ENCODE data around the gene CDC123.
"Not testable (repeated sequence)": the region's sequence is repeated elsewhere in the genome, so short reads cannot be mapped to it uniquely, and the experiment has no call there.

Gene CDC123

DNA sequence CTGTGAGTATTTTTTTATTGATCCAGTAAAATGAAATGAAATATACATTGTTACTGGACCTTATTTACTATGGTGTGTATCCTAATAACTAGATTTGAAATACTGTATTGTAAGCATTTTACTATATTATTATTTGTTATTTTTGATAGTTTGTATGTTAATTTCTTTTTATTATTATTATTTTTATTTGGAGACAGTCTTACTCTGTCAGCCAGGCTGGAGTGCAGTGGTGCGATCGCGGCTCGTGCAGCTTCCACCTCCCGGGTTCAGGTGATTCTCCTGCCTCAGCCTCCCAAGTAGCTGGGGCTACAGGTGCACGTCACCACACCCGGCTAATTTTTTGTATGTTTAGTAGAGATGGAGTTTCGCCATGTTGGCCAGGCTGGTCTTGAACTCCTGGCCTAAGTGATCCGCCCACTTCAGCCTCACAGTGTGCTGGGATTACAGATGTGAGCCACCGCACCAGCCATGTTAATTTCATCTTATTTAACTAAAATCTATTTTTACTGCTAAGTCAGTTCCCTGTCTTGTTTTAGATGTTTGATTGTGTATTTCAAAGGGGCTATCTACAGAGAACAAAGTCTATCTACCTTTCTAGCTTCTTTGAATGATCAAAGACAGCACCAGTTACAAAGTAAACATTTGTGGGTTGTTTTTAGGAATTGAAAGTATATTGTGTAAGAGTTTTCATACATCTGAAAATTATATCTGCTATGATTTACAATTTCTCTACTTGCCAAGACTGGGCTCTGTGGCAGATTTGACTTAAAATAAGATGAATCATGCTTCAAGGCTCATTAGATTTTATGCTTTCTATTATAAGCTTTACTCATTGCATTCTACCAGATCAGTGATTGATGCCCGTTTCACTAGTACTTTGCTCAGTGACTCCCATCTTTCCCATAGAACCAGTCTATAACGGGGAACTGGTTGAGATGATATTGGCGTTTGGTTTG, 41.6 kb downstream of the CDC123 start:
- DNase-seq: no peak

DNA sequence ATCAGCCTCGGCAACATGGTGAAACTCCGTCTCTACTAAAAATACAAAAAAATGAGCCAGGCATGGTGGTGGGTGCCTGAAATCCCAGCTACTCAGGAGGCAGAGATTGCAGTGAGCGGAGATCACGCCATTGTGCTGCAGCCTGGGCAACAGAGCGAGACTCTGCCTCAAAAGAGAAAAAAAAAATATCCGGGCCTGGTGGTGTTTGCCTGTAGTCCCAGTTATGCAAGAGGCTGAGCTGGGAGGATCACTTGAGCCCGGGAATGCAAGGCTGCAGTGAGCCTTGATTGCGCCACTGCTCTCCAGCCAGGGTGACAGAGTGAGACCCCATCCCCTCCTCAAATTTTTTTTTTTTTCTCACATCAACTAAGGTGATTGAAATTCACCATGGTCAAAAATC, 42.8 kb downstream of the CDC123 start:
- no peak for DNase-seq

DNA sequence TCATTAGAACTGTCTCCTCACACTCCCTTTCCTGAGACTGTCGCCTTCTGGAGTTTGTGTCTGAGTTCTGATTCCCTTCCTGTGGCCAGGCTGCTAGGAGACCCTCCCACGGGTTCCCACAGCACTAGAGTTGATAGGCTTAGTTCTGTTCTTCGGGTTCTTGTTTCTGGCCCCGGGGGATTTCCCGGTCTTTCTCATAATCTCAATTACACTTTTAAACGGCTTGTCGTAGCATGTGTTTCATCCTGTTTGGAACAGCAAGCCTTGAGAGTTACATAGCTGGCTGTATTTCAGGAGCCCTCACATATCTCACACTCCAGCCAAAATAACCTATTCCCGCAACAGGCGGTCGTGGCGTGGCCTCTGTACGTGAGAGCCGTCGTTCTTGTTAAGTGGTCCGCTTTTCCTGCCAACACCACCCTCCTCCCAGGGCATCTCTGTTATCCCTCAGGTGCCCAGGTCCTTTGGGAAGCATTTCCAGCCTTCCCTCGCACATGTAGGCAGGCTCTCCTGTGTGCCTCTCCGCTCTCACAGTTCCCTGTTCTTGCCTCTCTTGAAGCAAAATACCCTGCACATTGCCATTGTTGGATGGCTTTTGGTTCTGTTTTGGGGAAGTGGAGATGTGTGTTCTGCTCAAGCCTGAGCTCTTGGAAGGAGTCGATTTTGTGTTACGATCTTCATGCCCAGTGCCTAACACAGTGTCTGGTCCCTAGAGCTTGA, 46.0 kb downstream of the CDC123 start:
- no peak for DNase-seq

DNA sequence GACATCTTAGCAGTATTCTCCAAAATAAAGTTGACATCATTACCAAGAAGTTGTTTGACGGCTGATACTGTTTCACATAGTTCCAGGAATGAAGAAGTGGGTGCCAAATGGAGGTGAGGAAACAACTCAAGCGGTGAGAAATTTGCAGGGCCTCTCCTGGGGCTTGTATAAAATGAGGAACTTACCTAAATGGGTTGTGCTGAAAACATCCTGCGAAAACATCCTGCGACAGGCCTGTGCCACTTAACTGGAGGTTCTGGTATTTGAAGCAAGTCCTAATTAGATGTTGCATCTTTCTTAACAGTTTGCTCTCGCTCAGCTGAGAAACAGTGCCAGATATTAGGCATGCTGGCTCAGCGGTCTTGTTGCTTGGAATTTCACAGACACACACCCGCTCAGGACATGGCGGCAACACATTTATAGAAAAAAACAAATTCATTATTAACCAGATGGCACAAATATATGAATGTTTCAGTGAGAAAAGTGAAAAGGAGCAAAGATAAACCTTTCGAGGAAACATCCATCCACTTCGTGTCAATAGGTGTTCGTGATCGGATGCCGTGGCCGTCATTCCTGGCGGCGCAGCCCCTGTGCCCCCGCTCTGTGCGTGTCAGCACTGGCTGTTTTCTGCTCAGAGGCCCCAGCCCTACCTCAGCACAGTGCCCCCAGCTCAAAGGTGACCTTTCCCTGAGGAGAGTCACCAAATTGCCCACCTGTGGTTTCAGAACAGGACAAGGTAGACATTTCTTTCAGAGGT, 48.1 kb downstream of the CDC123 start:
- no peak for DNase-seq

DNA sequence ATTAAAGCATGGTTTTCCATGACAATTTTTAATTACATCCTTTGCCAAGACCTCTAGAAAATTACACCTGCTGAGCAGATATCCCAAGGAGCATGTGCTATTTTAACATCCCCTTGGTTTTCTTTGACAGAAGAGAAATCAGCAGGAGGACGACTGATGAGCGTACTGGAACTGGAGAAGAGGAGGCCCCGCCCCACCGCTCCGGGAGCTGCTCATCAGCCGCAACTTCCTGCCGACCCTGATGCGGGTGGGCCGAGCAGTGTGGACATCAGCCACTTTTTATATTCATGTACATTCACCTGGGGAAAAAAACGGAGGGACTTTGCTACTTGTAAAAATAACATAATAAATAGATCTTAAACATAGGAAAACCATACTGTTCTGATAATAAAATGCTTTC, 54.2 kb downstream of the CDC123 start:
- DNase-seq: no peak

DNA sequence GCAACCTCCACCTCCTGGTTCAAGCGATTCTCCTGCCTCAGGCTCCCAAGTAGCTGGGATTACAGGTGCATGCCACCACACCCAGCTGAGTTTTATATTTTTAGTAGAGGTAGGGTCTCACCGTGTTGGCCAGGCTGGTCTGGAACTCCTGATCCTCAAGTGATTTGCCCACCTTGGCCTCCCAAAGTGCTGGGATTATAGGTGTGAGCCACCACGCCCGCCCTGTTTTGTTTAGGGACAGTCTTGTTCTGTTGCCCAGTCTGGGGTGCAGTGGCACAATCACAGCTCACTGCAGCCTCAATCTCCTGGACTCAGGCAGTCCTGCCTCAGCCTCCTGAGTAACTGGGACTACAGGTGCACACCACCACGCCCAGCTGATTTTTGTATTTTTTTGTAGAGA, 54.7 kb downstream of the CDC123 start:
- not testable (repeated sequence) for DNase-seq

DNA sequence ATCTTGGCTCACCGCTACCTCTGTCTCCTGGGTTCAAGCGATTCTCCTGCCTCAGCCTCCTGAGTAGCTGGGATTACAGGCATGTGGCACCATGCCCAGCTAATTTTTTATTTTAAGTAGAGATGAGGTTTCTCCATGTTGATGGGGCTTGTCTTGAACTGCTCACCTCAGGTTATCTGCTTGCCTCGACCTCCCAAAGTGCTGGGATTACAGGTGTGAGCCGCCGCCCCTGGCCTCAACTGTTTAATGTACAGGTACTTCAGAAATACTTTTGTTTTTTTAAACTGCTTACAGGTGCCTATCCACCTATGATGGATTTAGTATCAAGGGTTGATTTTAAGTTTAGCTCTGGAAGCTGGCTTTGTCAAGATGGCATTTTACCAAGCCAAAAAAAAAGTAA, 55.6 kb downstream of the CDC123 start:
- no peak for DNase-seq

DNA sequence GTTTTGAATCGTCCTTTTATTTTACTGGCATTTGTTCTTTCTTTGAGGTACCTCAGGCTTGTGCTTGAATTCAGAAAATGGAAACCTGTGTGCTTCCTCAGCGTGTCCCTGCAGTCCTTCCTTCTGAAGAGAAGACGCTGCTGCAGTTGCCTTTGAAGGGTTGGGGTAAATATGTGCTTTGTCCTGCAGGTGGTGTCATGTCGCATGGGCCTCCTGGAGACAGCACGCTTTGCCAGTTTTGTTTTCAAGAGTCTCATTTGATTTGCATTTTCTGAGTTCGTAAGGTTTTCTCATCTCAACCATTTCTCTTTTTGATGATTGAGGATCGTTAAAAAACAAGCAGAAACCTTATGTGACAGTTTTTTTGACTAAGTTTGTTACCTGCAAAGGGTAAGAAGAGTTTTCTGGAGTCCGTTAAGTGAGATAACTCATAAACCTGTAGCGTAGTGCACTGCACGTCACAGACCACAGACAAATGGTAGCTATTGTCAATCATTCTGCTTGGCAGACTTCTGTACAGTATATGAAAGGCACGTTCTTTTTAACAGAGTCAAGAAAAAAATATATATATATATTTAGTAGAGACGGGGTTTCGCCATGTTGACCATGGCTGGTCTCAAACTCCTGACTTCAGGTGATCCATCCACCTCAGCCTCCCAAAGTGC, 57.0 kb downstream of the CDC123 start:
- DNase-seq: no peak

DNA sequence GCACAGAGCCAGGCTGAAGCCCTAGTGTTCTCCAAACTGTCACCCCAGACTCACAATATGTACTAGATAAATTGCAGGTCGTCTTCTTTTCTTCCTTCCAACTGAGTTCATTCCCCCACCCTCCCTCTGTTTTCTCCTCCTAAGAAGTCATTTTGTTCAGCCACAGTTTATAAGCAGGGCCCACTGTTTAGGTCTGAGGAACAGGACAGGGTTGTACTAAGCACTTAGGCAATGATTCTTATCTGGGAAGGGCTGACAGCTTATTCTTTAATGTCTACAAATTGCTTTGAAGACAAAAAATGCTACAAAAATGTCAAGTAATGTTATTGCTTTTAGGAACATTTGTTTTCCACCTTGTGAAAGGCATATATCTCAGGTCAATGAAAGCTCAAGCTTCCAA, 59.1 kb downstream of the CDC123 start:
- DNase-seq: no peak

DNA sequence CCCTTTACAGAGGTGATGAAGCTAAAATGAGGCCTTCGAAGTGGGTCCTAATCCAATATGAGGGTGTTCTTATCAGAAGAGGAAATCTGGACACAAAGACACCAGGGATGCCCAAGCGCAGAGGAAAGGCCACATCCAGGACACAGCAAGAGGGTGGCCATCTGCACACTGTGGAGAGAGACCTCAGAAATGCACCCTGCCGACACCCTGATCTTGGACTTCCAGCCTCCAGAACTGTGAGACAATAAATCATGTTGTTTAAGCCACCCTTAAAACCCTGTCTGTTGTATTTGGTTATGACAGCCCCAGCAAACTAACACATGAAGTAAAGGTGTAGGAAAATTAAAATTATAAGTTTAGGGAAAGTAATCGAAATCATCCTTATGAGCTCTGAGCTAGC, 64.0 kb downstream of the CDC123 start:
- DNase-seq: no peak

DNA sequence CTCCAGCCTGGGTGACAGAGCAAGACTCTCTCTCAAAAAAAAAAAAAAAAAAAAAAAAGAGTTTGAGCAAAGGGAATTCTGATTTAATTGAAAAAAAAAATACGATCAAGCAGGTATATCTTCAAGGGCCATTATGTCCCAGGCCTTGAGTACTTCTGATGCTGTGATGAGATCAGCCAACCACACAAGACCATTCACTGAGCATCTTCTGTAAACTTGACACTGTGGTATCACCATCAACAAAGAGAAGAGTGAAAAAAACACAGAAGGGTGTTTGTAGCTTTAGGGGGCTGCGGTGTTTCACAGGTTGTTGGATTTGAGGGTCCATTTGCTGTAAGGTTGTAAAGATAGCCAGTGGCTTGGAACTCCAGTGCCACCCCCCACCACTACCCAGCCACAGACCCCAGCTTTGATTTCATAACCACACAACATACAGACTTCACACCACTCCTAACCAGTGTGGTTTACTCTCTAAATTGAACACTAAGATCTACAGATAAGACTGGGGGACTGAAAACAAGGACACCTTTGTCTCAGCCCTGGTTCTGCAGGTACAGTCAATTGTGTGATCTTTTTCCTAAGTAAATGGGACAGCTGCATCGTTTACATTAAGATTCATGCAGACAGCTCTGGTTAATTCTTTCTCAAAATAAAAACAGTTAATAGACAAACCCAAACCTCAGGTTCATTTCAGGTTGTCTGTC, 66.4 kb downstream of the CDC123 start:
- DNase-seq: no peak

DNA sequence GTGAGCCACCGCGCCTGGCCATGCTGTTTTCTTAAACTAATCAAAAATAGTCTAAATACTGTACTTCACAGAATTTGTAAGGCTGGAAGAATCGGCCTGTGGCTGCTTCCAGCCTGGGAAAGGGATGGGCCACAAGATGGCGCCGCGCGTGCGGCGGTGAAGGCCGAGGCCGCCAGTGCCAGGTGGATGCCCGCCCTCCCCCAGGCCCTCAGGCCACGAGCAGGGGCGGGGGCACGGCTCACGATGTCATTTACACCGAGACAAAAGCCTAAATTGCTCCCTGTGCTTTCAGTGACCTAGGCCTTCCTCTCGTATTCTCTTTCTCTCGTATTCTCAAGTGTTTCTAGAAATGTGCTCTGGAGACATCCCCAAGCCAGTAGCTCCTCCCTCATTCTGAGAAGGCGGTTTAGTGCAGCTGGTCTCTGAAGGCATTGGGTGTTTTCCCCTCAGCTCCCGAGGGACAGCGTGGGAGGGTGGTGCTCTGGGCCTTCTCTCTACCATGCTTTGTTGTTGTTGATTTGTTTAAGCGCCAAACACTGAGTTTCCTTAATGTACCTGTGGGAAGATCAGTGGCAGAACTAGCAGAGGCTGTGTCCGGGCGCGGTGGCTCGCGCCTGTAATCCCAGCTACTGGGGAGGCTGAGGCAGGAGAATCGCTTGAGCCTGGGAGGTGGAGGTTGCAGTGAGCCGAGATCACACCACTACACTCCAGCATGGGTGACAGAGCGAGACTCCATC, 68.4 kb downstream of the CDC123 start:
- peak; percentile 63 to 66 for DNase-seq

DNA sequence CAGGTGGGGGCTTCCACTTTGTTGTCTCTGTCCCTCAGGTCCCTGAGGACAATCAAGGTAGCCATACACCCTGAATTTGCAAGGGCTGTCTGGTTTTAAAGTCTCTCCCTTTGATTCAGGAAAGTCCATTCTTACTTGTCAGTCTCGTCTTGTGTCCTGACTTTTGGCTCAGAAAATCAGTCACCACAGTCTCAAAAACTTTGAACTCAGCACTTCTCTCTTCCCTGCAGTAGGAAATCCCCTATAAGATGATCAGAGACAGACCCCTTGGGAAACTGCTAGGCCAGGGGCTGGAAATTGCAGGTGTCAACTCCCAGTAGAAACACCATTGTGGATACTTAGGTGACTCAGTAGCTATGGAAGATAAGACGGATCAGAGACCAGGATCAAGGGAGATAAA, 73.1 kb downstream of the CDC123 start:
- DNase-seq: no peak

DNA sequence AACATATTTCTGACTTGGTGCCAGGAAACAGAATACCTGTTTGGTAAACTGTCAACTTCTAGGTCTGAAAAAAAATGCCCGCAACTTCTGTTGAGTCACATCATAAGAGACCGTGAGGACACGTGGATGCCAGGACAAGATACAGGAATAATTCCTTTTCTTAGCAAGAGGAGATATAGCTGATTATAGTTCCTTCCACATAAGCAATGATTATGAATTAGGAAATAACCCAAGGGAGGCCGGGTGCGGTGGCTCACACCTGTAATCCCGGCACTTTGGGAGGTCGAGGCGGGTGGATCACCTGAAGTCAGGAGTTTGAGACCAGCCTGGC, 75.2 kb downstream of the CDC123 start:
- no peak for DNase-seq

DNA sequence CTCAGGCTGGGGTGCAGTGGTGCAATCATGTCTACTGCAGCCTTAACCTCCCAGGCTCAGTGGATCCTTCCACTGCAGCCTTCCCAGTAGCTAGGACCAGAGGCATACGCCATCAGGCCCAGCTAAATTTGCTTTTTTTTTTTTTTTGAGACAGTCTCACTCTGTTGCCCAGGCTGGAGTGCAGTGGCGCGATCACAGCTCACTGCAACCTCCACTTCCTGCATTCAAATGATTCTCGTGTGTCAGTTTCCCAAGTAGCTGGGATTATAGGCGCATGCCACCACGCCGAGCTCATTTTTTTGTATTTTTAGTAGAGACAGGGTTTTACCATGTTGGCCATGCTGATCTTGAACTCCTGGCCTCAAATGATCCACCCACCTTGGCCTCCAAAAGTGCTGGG, 81.9 kb downstream of the CDC123 start:
- DNase-seq: not testable (repeated sequence)

DNA sequence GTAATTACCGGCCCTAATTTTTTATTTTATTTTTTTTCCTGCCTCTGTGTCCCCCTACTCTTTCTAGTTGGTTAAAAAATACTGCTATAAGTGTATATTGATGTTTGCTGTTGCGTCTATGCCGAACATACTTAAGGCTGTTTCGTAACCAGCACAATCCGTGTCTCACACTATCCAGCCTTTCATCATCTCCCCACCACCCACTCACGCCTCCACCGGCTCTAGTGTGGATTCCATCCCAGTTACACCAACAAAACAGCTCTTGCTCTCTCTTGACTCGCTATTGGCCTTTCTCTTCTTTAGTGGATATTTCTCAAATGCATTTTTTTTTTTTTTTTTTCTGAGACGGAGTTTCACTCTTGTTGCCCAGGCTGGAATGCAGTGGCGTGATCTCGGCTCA, 83.3 kb downstream of the CDC123 start:
- no peak for DNase-seq

DNA sequence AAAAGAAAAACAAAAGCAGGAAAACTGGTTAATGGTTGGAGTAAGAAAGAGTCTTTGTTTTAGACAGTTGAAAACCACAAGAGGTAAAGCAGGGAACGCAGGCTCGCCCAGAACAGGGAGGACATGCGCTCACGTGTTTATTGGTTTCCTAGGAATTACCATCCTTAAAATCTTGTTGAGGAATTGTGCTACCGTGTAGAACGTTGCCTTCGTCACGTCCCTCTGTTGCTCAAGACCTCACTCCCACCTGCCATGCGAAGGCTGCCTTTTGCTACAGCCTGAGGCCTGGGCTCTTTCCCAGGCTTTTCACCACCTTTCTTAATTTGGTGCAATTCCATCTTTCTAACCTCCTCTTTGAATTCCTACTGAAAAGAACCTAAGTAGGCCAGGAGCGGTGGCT, 91.8 kb downstream of the CDC123 start:
- DNase-seq: no peak

DNA sequence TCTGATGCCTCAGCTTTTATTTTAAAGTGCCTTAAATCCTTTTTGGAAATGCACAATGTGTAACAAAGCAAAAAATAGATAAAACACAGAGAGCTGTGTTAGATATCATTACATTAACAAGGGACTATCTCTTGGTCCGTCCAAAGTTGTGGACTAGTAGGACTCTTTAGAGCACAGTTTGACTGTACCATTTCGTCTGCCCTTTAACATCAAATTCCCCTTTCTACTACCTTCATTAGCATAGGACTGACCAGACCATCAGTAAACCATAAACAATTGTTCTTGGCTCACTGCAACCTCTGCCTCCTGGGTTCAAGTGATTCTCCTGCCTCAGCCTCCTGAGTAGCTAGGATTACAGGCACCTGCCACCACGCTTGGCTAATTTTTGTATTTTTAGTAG, 101.8 kb downstream of the CDC123 start:
- DNase-seq: not testable (repeated sequence)

DNA sequence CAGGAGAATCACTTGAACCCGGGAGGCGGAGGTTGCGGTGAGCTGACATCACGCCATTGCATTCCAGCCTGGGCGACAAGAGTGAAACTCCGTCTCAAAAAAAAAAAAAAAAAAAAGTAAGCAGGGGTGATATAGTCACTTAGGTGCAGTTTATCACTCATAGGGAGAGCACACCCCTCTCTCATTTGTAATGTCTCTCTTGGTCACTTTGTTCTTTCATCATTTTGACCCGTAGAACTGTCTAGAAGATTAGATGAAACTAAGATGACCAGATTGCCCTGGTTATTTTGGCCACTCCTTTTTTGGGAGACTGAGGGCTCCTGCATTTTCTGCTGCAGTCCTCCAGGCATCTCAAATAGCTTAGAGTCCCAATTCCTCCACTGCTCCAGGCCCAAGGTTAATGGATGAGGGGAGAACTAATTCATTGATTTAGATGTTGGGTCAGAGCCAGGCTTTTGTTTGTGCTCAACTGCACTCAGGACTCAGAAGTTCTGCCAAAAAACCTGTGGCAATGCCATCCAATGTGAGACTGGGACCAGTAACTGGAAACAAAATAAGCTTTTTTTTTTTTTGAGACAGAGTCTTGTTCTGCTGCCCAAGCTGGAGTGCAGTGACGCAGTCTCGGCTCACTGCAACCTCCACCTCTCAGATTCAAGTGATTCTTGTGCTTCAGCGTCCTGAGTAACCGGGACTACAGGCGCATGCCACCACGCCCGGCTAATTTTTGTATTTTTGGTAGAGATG, 103.4 kb downstream of the CDC123 start:
- peak in 1 of 2 donors; percentile 29 for DNase-seq

Data from hippocampal formation (tissue), 2 donors.